NT2/D1 (cell line): ENCODE data around the gene KDM1B.

Source experiments
- DNase-seq: peaks from one replicate; pipeline ENCODE4 v3.0.0-alpha.2; 2011; ENCODE audit warnings: low read depth, low spot score
- H3K27me3 ChIP-seq: 2 replicates; pipeline ENCODE4 v1.6.0; 2011; ENCODE audit warnings: mild to moderate bottlenecking; ENCODE audit not compliant: insufficient read length, insufficient read depth
- H3K36me3 ChIP-seq: 2 replicates; pipeline ENCODE4 v1.6.1; 2011; ENCODE audit warnings: mild to moderate bottlenecking, low read length, mixed read lengths; ENCODE audit not compliant: insufficient read depth, insufficient read length
- H3K4me1 ChIP-seq: 2 replicates; pipeline ENCODE4 v1.5.1; 2011; ENCODE audit not compliant: insufficient read depth, insufficient read length
- H3K4me3 ChIP-seq: 2 replicates; pipeline ENCODE4 v1.5.1; 2011; ENCODE audit warnings: low read depth; ENCODE audit not compliant: insufficient read length
- H3K9ac ChIP-seq: 2 replicates; pipeline ENCODE4 v1.6.0; 2011; ENCODE audit warnings: low read depth; ENCODE audit not compliant: insufficient read length
- H3K9me3 ChIP-seq: 2 replicates; pipeline ENCODE4 v1.5.1; 2011; ENCODE audit warnings: mild to moderate bottlenecking, low read length; ENCODE audit not compliant: insufficient read depth
- SUZ12 ChIP-seq: IDR thresholded peaks from 2 replicates; pipeline ENCODE4 v1.6.1; 2011; ENCODE audit not compliant: insufficient read length, insufficient read depth; ENCODE audit errors: extremely low read depth
- YY1 ChIP-seq: IDR thresholded peaks from 2 replicates; pipeline ENCODE4 v1.6.1; 2011; ENCODE audit not compliant: insufficient read length, insufficient read depth
- ZNF274 ChIP-seq: IDR thresholded peaks from 2 replicates; pipeline ENCODE4 v1.6.1; 2011; ENCODE audit warnings: mild to moderate bottlenecking, low read depth, low read length

The KDM1B gene

DNA sequence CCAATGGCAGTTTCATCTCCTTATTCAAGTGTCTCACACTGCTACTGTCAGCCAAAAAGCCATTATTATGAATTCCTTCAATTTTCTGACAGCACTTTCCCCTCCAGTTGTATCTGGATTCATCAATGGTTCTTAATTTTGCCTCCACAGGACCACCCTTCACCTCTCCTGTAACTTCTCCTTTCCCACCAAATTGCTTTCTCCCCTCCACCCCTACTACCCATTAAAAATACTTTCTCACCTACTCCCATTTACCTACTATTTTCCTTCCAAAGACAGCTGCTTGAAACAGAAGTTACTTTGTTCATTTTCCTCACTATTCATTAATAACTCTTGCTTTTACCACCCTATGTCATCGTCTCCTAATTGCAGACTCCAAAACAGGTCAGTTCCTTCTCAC is 79.3 kb downstream of the KDM1B start:
- Histone ChIP-seq H3K4me1 (no peaks in the 10 kb centered on the region), H3K9me3 (peaks cover 6% of the 10 kb centered on the region; the same call in 1 of the 2 replicates), H3K27me3 (no peaks in the 10 kb centered on the region), H3K9ac (no peak overlapping the region), H3K4me3 (no peak overlapping the region), H3K36me3 (peaks cover 48% of the 10 kb centered on the region)
- DNase-seq: no peak
- TF ChIP-seq YY1 (no peak), SUZ12 (no peak), ZNF274 (no peak)

DNA sequence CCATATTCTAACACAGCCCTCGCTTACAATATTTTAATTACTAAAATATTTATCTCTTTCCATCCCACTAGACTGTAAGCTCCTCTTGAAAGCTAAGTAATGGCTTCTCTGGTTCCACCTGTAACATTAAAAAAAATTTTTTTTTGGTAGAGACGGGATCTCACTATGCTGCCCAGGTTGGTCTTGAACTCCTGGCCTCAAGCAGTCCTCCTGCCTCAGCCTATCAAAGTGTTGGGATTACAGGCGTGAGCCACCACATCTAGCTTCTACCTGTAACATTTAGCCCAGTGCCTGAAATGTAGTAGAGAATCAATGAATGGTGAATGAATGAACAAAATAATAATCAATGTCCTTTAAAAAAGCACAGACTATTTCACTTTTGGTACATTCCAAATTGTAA is 80.3 kb downstream of the KDM1B start:
- TF ChIP-seq SUZ12 (no peak), ZNF274 (no peak), YY1 (no peak)
- Histone ChIP-seq H3K9ac (no peak overlapping the region), H3K27me3 (no peaks in the 10 kb centered on the region), H3K4me3 (no peak overlapping the region), H3K9me3 (peaks cover 6% of the 10 kb centered on the region; the same call in 1 of the 2 replicates), H3K4me1 (no peaks in the 10 kb centered on the region), H3K36me3 (peaks cover 48% of the 10 kb centered on the region)
- no peak for DNase-seq

DNA sequence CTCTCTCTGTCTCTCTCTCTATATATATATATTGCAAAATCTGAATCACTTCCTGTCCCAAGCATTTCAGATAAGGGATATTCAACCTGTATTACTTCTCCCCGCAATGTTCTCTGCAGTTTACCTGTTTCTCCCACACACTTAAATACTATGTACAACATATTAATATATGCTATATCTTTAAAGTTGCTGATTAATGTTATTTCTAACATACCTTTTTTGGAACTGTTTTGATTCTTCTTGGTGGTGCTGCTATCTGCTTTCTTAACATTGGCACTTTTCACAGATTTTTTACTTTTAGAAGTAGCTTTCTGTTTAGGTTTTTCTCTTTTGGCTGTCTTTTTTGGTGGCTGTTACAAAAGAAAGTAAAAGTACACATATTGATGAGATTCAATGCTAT is 81.9 kb downstream of the KDM1B start:
- no peaks in the 10 kb centered on the region for H3K4me1 ChIP-seq
- H3K27me3 ChIP-seq: no peaks in the 10 kb centered on the region
- no peak for DNase-seq
- H3K36me3 ChIP-seq: peaks cover 60% of the 10 kb centered on the region
- no peak overlapping the region for H3K9ac ChIP-seq
- peaks cover 6% of the 10 kb centered on the region; the same call in 1 of the 2 replicates for H3K9me3 ChIP-seq
- TF ChIP-seq ZNF274 (no peak), YY1 (no peak), SUZ12 (no peak)
- H3K4me3 ChIP-seq: no peak overlapping the region

DNA sequence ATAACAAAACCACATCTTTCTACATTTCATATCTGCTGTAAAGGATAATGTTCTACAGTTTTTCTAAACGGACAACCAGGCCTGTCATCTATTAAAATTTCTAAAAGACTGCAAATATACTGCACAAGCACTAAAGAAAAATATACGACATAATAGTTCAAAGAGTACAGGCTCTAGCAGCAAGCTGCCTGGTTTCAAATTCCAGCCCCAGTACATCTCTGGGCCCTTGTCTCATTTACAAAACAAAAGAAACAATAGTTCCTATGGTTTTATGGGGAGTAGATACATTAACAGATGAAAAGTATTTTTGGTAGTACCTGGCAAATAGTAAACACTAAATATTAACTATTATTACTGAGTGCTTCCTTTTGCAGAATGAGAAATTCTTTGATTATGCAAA is 85.0 kb downstream of the KDM1B start:
- Histone ChIP-seq H3K9me3 (no peaks in the 10 kb centered on the region; the same call in 1 of the 2 replicates), H3K9ac (no peak overlapping the region), H3K36me3 (peaks cover 79% of the 10 kb centered on the region), H3K27me3 (no peaks in the 10 kb centered on the region), H3K4me1 (no peaks in the 10 kb centered on the region), H3K4me3 (no peak overlapping the region)
- TF ChIP-seq YY1 (no peak), SUZ12 (no peak), ZNF274 (no peak)
- no peak for DNase-seq

DNA sequence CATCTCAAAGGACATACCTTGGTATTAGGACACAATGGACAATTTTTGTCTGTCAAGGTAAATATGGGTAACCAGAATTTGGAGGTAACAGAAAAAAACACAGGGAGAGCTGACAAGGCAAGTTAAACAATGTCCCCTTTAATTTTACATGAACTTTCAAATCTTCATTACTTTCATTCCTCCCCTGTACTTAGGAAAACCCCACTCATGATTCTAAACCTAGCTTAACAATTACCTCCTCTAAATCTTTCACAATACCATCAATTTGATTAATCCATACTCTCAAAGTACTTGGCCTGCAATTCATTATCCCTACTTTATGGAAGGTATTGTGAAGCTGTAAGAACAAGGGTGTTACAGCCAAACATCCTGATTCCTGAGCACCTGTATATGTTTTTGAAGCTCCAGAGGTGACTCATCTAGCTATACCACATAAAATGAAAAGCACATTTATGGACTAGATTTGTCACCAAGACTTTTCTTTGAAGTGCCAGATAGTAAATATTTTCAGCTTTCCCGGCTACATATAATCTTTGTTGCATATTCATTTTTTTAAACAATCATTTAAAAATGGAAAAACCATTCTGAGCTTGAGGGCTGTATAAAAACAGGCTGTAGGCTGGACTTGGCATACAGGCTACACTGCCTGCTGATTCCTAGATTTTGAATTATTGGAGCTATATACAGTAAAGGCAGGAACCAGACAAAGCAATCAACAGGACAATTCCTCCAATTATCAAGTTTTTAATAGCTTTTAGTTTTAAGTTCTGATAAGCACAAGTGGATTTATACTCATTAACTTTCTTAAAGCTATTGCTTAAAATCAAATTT is 86.2 kb downstream of the KDM1B start:
- no peak for DNase-seq
- H3K36me3 ChIP-seq: peaks cover 78% of the 10 kb centered on the region
- no peaks in the 10 kb centered on the region; the same call in 1 of the 2 replicates for H3K9me3 ChIP-seq
- H3K4me1 ChIP-seq: no peaks in the 10 kb centered on the region
- H3K9ac ChIP-seq: no peak overlapping the region
- TF ChIP-seq SUZ12 (no peak), ZNF274 (no peak), YY1 (no peak)
- H3K4me3 ChIP-seq: no peak overlapping the region
- H3K27me3 ChIP-seq: no peaks in the 10 kb centered on the region

DNA sequence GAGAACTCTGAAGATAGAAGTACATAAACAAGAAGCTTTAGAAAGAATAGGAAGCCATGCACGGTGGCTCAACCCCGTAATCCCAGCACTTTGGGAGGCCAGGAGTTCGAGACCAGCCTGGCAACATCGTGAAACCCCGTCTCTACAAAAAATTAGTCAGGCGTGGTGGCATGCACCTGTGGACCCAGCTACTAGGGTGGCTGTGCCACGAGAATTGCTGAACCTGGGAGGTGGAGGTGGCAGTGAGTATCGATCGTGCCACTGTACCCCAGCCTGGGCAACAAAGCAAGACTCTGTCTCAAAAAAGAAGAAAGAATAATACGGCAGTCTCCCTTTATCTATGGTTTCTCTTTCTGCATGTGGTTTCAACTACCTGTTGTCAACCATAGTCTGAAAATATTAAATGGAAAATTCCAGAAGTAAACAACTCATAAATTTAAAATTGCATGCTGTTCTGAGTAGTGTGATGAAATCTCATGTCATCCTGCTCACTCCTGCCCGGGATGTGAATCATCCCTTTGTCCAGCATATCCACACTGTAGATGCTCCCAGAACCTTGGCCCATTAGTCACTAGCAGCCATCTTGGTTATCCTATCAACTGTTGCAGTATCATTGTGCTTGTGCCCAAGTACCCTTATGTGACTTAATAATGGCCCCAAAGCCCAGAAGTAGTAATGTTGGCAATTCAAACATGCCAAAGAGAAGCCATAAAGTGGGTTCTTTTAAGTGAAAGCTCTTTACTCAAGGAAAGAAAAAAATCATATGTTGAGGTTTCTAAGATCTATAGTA is 87.0 kb downstream of the KDM1B start:
- no peak for DNase-seq
- Histone ChIP-seq H3K4me3 (no peak overlapping the region), H3K36me3 (peaks cover 79% of the 10 kb centered on the region), H3K9ac (no peak overlapping the region), H3K4me1 (no peaks in the 10 kb centered on the region), H3K9me3 (no peaks in the 10 kb centered on the region), H3K27me3 (no peaks in the 10 kb centered on the region)
- no peak for TF ChIP-seq SUZ12
- TF ChIP-seq YY1: no peak

DNA sequence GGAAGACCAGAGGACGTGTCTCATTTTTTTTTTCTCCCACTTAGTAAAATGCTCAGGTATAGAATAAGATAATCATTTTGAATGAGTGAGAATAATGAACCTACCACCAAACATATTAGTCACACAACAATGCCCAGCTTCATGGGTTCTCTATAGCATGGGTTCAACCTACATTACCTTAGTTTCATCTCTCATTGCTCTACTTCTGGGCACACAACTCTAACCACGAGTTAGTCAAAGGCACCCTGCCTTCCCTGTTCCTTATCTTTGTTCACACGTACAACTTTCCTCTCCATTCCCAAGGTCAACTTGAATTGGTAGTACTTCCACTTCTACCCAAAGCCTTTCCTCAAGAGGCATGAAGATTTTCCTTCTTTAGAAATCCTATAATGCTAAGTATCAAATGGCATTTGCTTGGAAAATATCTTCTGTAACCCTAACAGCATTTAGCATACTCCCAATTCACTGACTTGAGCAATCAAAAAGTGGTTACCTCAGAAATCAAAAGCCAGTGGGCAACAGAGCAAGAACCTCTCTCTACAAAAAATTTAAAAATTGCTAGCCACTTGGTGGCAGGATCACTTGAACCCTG is 88.2 kb downstream of the KDM1B start:
- Histone ChIP-seq H3K9ac (no peak overlapping the region), H3K36me3 (peaks cover 77% of the 10 kb centered on the region), H3K9me3 (no peaks in the 10 kb centered on the region), H3K4me3 (no peak overlapping the region), H3K4me1 (no peaks in the 10 kb centered on the region), H3K27me3 (no peaks in the 10 kb centered on the region)
- DNase-seq: no peak
- TF ChIP-seq ZNF274 (no peak), SUZ12 (no peak), YY1 (no peak)
